ENCODE measurements around the gene SETD4.

DNA sequence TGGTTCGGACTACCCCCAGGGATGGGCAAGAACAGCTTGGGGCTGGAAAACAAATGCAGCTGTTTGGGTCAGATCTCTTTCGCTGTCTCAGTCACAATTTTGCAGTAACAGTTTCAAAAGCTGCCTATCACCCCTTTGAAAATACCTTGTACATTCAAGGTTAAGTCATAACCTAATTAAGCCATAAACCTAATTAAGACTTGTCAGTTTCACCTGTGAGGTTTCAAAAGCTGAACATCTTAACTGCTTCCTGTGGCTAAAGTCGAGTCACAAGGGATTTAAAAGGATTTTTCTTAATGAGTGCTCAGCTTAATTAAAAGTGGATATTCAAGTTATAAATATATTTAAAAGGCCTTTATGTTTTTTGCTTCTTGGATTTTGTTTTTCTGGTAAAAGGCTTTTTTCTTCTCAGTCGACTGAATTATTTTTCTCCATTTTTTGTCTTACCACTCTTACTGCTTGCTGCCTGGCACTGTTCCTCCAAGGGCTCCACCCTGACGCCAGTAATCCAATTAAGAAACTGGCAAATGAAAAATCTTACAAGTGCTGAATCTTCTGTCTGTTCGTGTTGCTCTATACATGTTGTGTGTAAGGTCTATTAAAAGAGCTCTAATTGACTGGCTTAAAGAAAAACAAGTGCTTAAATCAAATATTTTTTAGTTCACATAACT, 40.8 kb upstream of the SETD4 start:
- TF ChIP-seq, protein P1, sequence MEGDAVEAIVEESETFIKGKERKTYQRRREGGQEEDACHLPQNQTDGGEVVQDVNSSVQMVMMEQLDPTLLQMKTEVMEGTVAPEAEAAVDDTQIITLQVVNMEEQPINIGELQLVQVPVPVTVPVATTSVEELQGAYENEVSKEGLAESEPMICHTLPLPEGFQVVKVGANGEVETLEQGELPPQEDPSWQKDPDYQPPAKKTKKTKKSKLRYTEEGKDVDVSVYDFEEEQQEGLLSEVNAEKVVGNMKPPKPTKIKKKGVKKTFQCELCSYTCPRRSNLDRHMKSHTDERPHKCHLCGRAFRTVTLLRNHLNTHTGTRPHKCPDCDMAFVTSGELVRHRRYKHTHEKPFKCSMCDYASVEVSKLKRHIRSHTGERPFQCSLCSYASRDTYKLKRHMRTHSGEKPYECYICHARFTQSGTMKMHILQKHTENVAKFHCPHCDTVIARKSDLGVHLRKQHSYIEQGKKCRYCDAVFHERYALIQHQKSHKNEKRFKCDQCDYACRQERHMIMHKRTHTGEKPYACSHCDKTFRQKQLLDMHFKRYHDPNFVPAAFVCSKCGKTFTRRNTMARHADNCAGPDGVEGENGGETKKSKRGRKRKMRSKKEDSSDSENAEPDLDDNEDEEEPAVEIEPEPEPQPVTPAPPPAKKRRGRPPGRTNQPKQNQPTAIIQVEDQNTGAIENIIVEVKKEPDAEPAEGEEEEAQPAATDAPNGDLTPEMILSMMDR (IDR thresholded peaks at IDR 0.05) = no peak
- no peak for TF ChIP-seq POLR2A (IDR thresholded peaks at IDR 0.05)

All from body of pancreas (tissue), 4 donors.